H1 (cell line): ENCODE data around the gene SPOP. TPM values are rescaled to one million over a fixed set of nuclear protein-coding genes. Genes with fewer than 3 reads are reported as not detected.

Experiments
- ATF2 ChIP-seq: IDR thresholded peaks from 2 replicates; pipeline ENCODE4 v1.6.1; 2012; ENCODE audit warnings: low read length, inconsistent platforms
- CREB1 ChIP-seq: IDR thresholded peaks from 2 replicates; pipeline ENCODE4 v1.6.1; 2012; ENCODE audit warnings: inconsistent platforms
- KDM5A ChIP-seq: fragments of 200-600 bp; IDR thresholded peaks from 2 replicates; pipeline ENCODE4 v1.7.1; 2012; ENCODE audit warnings: mild to moderate bottlenecking, low read length, inconsistent platforms, mixed read lengths
- RNF2 ChIP-seq: fragments of 200-900, 300-1000 bp; sonication (generic); IDR thresholded peaks from 2 replicates; pipeline ENCODE4 v1.7.1; 2016; ENCODE audit warnings: borderline replicate concordance, low read depth, mild to moderate bottlenecking, antibody characterized with exemption, low read length; ENCODE audit not compliant: poor library complexity, severe bottlenecking; ENCODE audit errors: missing control alignments
- SUZ12 ChIP-seq: fragments of 200-600 bp; sonication (generic); IDR thresholded peaks from 2 replicates; pipeline ENCODE4 v1.6.1; 2012; ENCODE audit warnings: mild to moderate bottlenecking, inconsistent platforms, low read length, moderate library complexity, mixed read lengths
- TAF7 ChIP-seq: optimal IDR thresholded peaks from 2 replicates; pipeline ENCODE3; 2011; ENCODE audit warnings: low read depth, mild to moderate bottlenecking, inconsistent platforms, low read length, moderate library complexity, borderline replicate concordance
- polyA plus RNA-seq, 7 experiments: library from polyadenylated mRNA; depleted of rRNA in 3 of 7; stranded (reverse) in 5 of 7; unstranded in 2 of 7; fragments of >200 nt in 5 of 7; fragments of 200-250 nt in 2 of 7; gene quantifications; 1 replicate in 5 of 7; 2 replicates in 1 of 7; 4 replicates in 1 of 7; pipeline versions ENCODE4 v1.2.1 to v1.2.3, GENCODE V29; 2011 to 2013; ENCODE audit warnings: missing spikeins in 2 of 7, mixed read lengths in 2 of 7
- total RNA-seq: library from RNA; stranded (reverse); fragmentation: NEBNext Ultra II Directional; extraction: Animal tissue kit (Norgen Biotek cat#: 25700); gene quantifications from 2 replicates; pipeline ENCODE4 v1.2.1, GENCODE V29; 2021
- TF ChIP-seq, protein P1 (sequence below): fragments of 300-600 bp; sonication (generic); IDR thresholded peaks from 2 replicates; pipeline ENCODE4 v1.7.1; 2012; ENCODE audit warnings: low read length, moderate library complexity, mild to moderate bottlenecking, inconsistent platforms; ENCODE audit not compliant: insufficient replicate concordance

The SPOP gene
- total and polyA plus RNA-seq, 2 of the 8 experiments (the other 6 are each of a cell fraction or from before 2014, with no cell fraction given): 13.3 to 25.6 TPM

- TF ChIP-seq CREB1 (no peak), ATF2 (no peak), KDM5A (no peak), TAF7 (no peak), RNF2 (no peak), SUZ12 (no peak)
- TF ChIP-seq, protein P1, sequence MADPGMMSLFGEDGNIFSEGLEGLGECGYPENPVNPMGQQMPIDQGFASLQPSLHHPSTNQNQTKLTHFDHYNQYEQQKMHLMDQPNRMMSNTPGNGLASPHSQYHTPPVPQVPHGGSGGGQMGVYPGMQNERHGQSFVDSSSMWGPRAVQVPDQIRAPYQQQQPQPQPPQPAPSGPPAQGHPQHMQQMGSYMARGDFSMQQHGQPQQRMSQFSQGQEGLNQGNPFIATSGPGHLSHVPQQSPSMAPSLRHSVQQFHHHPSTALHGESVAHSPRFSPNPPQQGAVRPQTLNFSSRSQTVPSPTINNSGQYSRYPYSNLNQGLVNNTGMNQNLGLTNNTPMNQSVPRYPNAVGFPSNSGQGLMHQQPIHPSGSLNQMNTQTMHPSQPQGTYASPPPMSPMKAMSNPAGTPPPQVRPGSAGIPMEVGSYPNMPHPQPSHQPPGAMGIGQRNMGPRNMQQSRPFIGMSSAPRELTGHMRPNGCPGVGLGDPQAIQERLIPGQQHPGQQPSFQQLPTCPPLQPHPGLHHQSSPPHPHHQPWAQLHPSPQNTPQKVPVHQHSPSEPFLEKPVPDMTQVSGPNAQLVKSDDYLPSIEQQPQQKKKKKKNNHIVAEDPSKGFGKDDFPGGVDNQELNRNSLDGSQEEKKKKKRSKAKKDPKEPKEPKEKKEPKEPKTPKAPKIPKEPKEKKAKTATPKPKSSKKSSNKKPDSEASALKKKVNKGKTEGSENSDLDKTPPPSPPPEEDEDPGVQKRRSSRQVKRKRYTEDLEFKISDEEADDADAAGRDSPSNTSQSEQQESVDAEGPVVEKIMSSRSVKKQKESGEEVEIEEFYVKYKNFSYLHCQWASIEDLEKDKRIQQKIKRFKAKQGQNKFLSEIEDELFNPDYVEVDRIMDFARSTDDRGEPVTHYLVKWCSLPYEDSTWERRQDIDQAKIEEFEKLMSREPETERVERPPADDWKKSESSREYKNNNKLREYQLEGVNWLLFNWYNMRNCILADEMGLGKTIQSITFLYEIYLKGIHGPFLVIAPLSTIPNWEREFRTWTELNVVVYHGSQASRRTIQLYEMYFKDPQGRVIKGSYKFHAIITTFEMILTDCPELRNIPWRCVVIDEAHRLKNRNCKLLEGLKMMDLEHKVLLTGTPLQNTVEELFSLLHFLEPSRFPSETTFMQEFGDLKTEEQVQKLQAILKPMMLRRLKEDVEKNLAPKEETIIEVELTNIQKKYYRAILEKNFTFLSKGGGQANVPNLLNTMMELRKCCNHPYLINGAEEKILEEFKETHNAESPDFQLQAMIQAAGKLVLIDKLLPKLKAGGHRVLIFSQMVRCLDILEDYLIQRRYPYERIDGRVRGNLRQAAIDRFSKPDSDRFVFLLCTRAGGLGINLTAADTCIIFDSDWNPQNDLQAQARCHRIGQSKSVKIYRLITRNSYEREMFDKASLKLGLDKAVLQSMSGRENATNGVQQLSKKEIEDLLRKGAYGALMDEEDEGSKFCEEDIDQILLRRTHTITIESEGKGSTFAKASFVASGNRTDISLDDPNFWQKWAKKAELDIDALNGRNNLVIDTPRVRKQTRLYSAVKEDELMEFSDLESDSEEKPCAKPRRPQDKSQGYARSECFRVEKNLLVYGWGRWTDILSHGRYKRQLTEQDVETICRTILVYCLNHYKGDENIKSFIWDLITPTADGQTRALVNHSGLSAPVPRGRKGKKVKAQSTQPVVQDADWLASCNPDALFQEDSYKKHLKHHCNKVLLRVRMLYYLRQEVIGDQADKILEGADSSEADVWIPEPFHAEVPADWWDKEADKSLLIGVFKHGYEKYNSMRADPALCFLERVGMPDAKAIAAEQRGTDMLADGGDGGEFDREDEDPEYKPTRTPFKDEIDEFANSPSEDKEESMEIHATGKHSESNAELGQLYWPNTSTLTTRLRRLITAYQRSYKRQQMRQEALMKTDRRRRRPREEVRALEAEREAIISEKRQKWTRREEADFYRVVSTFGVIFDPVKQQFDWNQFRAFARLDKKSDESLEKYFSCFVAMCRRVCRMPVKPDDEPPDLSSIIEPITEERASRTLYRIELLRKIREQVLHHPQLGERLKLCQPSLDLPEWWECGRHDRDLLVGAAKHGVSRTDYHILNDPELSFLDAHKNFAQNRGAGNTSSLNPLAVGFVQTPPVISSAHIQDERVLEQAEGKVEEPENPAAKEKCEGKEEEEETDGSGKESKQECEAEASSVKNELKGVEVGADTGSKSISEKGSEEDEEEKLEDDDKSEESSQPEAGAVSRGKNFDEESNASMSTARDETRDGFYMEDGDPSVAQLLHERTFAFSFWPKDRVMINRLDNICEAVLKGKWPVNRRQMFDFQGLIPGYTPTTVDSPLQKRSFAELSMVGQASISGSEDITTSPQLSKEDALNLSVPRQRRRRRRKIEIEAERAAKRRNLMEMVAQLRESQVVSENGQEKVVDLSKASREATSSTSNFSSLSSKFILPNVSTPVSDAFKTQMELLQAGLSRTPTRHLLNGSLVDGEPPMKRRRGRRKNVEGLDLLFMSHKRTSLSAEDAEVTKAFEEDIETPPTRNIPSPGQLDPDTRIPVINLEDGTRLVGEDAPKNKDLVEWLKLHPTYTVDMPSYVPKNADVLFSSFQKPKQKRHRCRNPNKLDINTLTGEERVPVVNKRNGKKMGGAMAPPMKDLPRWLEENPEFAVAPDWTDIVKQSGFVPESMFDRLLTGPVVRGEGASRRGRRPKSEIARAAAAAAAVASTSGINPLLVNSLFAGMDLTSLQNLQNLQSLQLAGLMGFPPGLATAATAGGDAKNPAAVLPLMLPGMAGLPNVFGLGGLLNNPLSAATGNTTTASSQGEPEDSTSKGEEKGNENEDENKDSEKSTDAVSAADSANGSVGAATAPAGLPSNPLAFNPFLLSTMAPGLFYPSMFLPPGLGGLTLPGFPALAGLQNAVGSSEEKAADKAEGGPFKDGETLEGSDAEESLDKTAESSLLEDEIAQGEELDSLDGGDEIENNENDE: no peak
Observed at GRCh38 chr17:49582055-49582722, 95.7 kb downstream of the SPOP start (continued).
